Bladder microvascular endothelial cell (primary cell): Measurements from ENCODE around the gene ZFPL1. TPM values are rescaled to one million over a fixed set of nuclear protein-coding genes. Genes with fewer than 3 reads are reported as not detected.

ENCODE experiments used
- total RNA-seq: library from RNA; depleted of rRNA; stranded (reverse); fragments of >200 nt; gene quantifications from 2 replicates; pipeline ENCODE4 v1.2.3, GENCODE V29; 2014

The ZFPL1 gene
- 23.0 and 30.5 TPM in 2 replicates for total RNA-seq

DNA sequence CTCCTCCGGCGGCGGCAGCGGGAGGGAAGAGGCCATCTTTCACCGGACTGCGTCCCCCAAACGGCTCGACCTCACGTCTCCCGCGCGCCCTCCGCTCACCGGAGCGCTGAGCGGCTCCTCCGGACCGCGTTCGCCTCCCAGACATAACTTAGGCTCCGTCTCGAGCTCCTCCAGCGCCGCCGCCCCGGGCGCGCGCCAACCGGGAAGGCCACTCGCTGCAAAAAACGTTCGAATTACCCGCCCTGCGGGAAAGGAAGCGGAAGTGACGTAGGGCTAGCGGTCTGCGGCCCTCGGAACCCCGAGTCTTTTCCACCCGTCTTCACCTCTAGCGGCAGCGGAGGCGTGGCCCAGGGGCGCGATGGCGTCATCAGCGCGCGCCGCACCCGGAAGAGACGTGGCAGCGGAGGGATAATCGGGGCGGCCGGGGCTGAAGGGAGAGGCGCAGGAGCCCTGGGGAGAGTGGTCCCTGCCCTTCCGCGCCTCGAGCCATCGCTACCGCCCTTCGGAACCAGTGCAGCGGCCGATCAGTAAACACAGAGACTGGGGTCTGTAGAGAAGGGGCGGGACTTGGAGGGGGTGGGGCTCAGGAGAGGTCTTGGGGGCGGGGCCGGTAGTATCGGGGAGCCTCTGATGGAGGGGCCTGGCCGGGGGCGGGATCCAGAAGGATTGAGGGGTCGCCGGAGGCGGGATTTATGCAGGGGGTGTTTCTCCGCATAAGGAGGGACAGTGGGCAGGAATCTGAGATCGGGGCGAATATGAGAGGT lies at the start of gene ZFPL1, which contains the start of gene CDCA5:
Gene ZFPL1, plus strand, starts transcription at position 389 of the 764 bp plus-strand sequence. CDS start 477 bp downstream, outside the sequence.
Gene CDCA5, minus strand, starts transcription at position 207 of the 764 bp plus-strand sequence. Its CDS starts 62 bp downstream, at position 145.

DNA sequence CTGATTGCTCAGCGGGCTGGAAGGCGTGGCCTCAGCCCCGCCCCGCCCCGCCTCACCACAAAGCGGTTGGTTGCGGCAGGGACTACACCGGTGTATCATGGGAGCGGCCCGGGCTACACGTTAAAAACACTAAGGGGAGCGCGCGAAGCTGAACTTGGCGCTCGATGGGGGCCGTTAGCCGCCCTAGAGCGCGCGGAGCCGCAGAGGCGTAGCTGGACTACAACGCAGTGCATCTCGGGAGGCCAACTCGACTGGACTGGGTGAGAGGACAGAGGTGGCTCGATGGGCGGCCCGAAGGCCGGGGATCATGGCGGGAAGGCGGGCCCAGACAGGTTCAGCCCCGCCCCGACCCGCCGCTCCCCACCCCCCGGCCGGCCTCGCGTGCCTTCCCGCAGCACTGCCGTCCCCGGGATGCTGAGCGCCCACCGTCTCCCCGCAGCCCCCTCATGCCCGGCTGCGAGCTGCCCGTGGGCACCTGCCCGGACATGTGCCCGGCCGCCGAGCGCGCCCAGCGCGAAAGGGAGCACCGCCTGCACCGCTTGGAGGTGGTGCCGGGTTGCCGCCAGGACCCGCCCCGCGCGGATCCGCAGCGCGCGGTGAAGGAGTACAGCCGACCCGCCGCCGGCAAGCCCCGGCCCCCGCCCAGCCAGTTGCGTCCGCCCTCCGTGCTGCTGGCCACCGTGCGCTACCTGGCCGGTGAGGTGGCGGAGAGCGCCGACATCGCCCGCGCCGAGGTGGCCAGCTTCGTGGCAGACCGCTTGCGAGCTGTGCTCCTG lies 43.0 kb upstream of the ZFPL1 start, which contains the start of gene SAC3D1:
Gene SAC3D1, plus strand, starts transcription at position 364 of the 776 bp plus-strand sequence. Its CDS starts 83 bp downstream, at position 447.

DNA sequence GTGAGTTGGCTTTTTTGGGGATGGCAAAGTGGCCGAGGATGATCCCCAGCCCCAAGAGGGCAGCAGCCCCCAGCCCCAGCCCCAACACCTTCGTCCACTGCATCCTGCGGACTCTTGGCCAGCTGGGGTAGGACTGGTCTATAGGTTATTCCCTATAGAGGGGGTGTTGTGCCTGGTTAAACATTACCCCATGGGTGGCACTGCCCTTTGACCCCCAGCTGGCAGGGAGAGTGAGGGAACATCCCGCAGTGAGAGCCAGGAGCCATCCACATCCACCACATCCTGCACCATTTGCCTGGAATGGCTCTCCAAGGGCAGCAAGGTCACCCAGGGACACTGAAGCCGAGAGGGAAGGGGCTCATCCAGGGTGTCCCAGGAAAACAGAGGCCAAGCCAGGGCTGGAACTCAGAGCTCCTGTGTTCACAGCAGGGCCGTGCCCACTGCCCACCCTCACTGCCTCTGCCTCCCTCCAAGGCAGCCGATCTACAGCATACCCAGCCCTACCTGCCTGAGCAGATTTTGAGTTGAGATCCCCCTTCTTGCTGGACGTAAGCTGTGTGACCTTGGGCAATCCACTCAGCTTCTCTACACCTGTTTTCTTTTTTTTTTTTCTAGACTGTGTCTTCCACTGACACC lies 25.5 kb upstream of the ZFPL1 start, which contains the start of gene NAALADL1:
Gene NAALADL1, minus strand, starts transcription at position 135 of the 636 bp plus-strand sequence. Its CDS starts 32 bp downstream, at position 103.

GRCh38 chr11:65095974-65096806 lies 12.2 kb downstream of the ZFPL1 start, which contains the start of gene VPS51:
TSS of gene VPS51 (plus strand) at chr11:65096214. CDS start at chr11:65096251, 37 bp downstream.

GRCh38 chr11:65111744-65112545 lies 27.9 kb downstream of the ZFPL1 start, which contains the start of gene TM7SF2:
TSS of gene TM7SF2 (plus strand) at chr11:65111872. CDS start at chr11:65112016, 144 bp downstream.

DNA sequence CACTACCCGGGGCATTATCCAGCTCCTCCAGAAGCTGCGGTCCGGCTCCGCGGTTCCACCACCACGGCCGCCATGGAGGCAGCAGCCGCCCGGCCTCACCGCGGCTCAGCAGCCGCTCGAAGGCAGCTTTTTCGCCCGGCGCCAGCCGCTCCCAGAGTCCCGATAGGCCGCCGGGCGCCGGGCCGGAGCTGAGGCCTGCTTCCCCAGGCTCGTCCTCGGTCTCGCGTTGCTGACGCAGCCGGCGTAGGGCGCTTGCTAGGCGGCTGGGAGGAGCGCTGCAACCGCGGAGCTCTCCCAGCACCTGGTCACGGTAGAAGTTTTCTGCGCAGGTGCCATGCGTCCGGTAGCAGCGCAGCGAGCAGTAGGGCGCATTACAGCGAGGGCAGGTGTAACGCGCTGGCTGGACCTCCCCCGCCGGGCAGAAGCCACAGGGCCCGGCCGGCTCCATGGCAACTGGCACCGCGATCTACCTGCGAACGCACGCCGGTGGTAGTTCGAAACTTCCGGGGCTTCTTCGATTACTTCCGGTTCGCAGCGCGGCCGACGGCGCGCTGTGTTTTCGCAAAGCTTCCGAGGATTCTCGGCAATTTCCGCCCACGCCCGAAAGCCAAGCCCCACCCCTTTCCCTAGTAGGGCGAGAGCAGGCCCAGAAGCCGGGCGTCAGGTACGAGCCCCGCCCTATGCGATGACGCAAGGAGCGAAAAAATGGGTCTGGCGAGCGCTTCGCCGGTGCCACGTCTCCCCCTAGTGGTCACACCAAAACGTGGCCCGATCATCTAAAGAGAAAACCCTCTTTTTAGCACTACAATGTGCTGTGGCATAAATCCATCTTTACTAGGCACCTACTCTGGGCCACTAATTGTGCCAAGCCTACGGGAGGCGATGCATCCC lies 33.4 kb downstream of the ZFPL1 start, which contains the start of gene ZNHIT2:
Gene ZNHIT2, minus strand, starts transcription at position 496 of the 891 bp plus-strand sequence. Its CDS starts 48 bp downstream, at position 448.

GRCh38 chr11:65121865-65122696 lies 38.1 kb downstream of the ZFPL1 start, which contains the start of the genes FAU and MRPL49:
TSS of gene FAU (minus strand) at chr11:65122134. CDS start at chr11:65121813, 321 bp downstream.
TSS of gene MRPL49 (plus strand) at chr11:65122321. CDS start at chr11:65122347, 26 bp downstream.

DNA sequence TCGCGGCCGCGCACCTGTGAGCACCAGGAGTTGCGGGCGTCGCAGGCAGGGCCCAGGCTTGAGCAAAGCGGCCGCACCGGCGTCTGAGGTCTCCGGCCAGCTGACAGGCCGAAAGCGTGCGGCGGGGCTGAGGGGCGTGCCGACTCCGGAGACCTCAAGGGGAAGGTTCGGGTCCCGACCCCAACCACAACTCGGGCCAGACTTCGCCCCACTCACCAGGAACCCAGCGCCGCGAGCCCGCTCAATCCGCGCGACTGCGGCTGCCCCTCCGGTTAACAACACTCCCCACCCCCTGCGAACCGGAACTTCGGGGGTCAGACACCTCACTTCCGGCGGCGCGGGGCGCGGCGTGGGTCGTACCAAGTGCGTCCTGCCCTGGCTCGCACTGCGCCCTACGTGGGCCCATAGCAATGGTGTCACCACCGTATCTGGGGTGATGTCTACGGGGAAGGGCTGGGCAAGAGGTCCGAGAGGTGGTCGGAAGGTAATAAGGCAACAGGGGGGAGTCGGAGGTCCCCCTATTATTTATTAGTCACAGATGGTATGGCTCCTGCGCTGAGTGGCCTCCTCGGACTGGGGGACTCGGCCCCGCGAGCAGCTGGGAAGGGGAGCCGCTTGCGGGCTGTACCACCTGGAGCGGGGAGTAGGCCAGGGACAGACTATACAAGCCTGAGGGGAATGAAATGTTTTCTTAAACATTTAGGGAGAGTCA lies 50.4 kb downstream of the ZFPL1 start, which contains the start of gene SYVN1:
Gene SYVN1, minus strand, starts transcription at position 280 of the 712 bp plus-strand sequence. CDS start 918 bp downstream, outside the sequence.

Other genes starting within 250 kb of the ZFPL1 start
- gene CDC42BPG, start 239.6 kb upstream of the ZFPL1 start, total RNA-seq, result 0.16 and 0.25 TPM in 2 replicates
- gene EHD1, start 205.6 kb upstream of the ZFPL1 start, total RNA-seq, result 43.5 and 108 TPM in 2 replicates
- gene ATG2A, start 167.0 kb upstream of the ZFPL1 start, total RNA-seq, result 7.0 and 13.4 TPM in 2 replicates
- gene PPP2R5B, start 159.5 kb upstream of the ZFPL1 start, total RNA-seq, result 7.6 and 13.6 TPM in 2 replicates
- not detected in 2 replicates for gene GPHA2, start 148.3 kb upstream of the ZFPL1 start, total RNA-seq
- gene MAJIN, start 112.1 kb upstream of the ZFPL1 start, total RNA-seq, result not detected in 2 replicates
- 0.31 and 0.32 TPM in 2 replicates for gene BATF2, start 87.3 kb upstream of the ZFPL1 start, total RNA-seq
- gene ARL2, start 70.1 kb upstream of the ZFPL1 start, total RNA-seq, result 120 and 126 TPM in 2 replicates
- 8.1 and 10.4 TPM in 2 replicates for gene SNX15, start 56.8 kb upstream of the ZFPL1 start, total RNA-seq
- 8.4 and 9.8 TPM in 2 replicates for gene SAC3D1, start 43.0 kb upstream of the ZFPL1 start, total RNA-seq
- gene NAALADL1, start 25.7 kb upstream of the ZFPL1 start, total RNA-seq, result 8.1 and 8.8 TPM in 2 replicates
- 8.1 and 8.6 TPM in 2 replicates for gene CDCA5, start 182 bp upstream of the ZFPL1 start, total RNA-seq
- gene VPS51, start 12.0 kb downstream of the ZFPL1 start, total RNA-seq, result 199 and 268 TPM in 2 replicates
- 8.7 and 16.1 TPM in 2 replicates for gene TM7SF2, start 27.6 kb downstream of the ZFPL1 start, total RNA-seq
- gene ZNHIT2, start 33.5 kb downstream of the ZFPL1 start, total RNA-seq, result 3.6 and 5.5 TPM in 2 replicates
- gene FAU, start 37.9 kb downstream of the ZFPL1 start, total RNA-seq, result 268 and 409 TPM in 2 replicates
- 34.5 and 50.3 TPM in 2 replicates for gene MRPL49, start 38.1 kb downstream of the ZFPL1 start, total RNA-seq
- gene SYVN1, start 50.3 kb downstream of the ZFPL1 start, total RNA-seq, result 7.3 and 32.0 TPM in 2 replicates
- gene SPDYC, start 86.0 kb downstream of the ZFPL1 start, total RNA-seq, result not detected in 2 replicates
- gene CAPN1, start 97.7 kb downstream of the ZFPL1 start, total RNA-seq, result 86.8 and 101 TPM in 2 replicates
- 6.2 and 7.7 TPM in 2 replicates for gene POLA2, start 177.7 kb downstream of the ZFPL1 start, total RNA-seq
- 7.1 and 8.7 TPM in 2 replicates for gene CDC42EP2, start 230.6 kb downstream of the ZFPL1 start, total RNA-seq
- gene DPF2, start 249.6 kb downstream of the ZFPL1 start, total RNA-seq, result 22.0 and 32.5 TPM in 2 replicates